ENCODE results near the gene CTSH.
"Not testable (repeated sequence)": the region's sequence is repeated elsewhere in the genome, so short reads cannot be mapped to it uniquely, and the experiment has no call there.

CTSH gene

DNA sequence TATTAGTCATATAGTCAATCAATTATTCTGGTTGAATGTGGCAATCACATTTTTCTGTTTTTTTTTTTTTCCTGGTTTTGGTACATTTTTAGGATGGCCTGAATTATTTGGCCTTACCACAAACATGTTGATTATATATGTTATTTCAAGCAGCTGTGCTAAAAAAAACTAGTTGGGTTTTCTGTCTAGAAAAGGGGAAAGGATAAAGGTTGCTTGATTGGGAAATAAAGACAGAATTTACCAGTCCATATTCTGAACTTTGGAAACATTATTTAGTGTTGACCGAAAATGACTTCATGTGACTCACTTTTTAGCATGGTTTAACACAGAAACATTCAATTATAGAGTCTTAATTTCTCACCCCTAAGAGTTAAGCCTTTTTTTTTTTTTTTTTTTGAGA, 64.0 kb downstream of the CTSH start:
- no peak for DNase-seq (ENCODE audit: low read depth)

DNA sequence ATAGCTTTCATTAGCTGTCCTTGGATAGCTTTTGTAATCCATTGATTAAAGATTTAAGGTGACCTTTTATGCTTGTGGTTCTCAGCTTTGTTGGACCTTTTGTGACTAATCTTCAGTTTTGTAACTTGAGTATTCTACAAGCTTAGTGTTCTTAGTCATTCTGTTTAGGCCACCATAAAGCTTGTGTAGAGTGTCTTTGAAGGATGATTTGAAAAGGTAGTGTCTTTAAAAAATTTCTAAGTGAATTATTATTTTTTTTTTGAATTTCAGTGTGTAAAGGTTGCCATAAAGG, 64.7 kb downstream of the CTSH start:
- DNase-seq (ENCODE audit: low read depth), result no peak

DNA sequence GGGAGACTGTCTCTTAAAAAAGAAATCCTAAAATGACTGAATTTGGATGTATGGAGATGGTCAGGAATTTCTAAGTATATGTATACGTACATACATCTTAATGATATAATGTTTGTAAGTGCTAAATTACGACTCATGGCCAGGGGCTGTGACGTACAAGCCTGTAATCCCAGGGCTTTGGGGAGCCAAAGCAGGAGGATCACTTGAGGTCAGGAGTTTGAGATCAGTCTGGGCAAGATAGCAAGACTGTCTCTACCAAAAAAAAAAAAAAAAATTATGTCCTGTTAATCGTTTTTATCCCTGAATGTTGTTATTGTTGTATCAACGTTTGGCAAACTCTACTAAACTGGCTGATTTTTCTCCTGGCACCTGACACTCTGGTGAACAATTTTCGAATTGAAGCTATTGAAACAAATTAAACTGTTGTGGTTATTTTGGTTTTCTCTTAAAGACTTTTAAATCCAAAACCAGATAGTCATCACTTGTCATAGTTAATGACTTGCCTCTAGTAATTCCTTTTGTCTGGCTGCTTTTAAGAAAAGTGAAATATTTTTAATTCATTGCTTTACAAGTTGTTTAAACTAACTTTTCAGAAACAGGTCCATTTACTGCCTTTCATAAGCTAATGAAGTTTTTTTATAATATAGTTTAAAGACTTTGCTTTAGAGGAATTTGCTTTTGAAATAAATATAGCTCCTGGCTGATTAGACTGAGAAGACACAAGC, 65.2 kb downstream of the CTSH start:
- no peak for DNase-seq (ENCODE audit: low read depth)

DNA sequence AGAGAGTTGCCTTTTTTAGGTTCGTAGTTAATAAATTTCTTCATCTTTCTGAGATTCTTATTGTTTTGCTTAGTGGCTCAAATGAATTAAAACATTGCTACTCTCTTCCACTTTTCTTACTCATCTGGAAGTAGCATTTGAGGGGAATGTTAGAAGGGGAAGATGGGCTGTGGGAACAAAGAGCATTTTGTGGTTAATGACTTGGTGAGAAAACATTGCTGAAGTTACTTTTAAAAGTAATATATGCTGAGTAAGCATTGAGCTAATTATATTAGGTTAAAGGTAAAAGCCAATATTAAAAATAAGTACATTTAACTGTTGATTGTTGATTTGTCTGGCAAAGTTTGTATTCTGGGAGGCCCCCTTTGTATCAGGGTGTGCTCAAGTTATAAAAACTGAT, 66.5 kb downstream of the CTSH start:
- DNase-seq (ENCODE audit: low read depth), result no peak

DNA sequence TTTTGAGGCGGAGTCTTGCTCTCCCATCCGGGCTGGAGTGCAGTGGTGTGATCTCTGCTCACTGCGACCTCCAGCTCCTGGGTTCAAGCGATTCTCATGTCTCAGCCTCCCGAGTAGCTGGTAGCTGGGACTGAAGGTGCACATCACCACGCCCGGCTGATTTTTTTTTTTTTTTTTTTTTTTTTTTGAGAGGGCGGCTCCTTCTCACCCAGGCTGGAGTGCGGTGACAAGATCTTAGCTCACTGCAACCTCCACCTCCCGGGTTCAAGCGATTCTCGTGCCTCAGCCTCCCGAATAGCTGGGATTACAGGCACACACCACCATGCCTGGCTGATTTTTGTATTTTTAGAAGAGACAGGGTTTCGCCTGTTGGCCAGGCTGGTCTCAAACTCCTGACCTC, 67.9 kb downstream of the CTSH start:
- not testable (repeated sequence) for DNase-seq (ENCODE audit: low read depth)

DNA sequence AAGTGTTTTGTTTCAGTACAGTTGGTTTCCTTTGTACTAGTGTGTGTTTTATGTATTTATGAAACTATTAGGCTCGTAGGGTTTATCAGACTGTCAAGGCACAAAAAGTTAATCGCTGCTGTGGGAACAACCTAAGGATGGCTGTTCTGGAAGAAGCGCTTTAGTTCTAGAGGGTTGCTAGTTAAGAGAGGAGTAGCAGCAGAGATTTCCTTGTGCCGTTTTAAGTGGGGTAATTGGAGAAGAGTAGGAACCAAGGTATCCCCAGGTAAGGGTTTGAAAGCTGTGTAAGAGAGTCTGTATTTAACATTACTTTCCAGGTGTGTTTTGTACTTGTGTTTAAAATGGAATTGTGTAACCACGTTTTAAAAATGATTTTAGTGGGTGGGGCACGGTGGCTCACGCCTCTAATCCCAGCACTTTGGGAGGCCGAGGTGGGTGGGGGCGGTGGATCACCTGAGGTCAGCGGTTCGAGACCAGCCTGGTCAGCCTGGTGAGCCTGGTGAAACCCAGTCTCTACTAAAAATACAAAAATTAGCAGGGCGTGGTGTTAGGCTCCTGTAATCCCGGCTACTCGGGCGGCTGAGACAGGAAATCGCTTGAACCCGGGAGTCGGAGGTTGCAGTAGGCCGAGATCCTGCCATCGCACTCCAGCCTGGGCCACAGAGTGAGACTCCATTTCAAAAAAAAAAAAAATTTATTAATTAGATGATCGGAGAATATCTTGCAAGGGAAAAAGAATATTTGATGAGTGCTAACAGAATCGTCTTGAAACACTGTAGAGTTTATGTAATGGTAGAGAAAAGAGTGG, 69.5 kb downstream of the CTSH start:
- DNase-seq (ENCODE audit: low read depth), result no peak

DNA sequence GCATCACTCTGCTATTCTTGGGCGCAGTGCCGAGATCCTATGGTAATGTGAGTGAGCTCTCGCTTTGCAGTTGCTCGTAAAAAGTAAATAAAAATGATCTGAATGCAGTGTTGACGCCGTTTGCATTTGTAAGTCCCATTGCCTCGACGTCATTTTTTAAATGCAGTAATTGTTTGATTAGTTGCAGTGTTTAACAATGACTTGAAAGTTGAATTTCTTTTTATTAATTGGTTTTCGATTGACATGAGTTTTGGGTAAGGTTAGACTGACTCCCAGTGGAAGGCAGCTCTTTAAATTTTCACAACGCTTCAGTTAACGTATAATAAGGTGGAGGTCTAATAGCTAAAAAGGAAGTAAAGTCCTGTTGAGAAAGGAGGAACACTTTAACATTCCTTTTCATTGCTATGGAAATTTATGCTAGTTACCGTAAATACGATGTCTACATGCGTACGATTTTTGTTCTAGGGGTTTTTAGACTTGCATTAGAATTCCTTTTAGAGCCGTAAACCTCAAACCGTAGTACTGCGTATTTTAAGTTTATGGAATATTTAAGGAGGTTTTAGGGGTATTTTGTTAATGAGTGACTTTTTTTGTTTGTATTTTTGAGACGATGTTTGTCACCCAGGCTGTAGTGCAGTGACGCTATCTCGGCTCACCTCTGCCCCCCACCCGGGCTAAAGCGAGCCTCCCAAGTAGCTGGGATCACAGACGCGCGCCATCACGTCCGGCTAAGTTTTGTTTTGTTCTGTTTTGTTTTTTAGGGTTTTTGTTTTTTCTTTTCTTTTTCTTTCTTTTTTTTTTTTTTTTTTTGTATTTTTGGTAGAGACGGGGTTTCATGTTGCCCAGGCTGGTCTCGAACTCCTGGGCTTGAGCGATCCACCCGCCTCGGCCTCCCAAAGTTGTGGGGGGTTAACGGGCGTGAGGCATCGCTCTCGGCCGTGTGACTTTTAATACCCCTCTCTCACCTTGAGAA, 70.8 kb downstream of the CTSH start:
- no peak for DNase-seq (ENCODE audit: low read depth)

DNA sequence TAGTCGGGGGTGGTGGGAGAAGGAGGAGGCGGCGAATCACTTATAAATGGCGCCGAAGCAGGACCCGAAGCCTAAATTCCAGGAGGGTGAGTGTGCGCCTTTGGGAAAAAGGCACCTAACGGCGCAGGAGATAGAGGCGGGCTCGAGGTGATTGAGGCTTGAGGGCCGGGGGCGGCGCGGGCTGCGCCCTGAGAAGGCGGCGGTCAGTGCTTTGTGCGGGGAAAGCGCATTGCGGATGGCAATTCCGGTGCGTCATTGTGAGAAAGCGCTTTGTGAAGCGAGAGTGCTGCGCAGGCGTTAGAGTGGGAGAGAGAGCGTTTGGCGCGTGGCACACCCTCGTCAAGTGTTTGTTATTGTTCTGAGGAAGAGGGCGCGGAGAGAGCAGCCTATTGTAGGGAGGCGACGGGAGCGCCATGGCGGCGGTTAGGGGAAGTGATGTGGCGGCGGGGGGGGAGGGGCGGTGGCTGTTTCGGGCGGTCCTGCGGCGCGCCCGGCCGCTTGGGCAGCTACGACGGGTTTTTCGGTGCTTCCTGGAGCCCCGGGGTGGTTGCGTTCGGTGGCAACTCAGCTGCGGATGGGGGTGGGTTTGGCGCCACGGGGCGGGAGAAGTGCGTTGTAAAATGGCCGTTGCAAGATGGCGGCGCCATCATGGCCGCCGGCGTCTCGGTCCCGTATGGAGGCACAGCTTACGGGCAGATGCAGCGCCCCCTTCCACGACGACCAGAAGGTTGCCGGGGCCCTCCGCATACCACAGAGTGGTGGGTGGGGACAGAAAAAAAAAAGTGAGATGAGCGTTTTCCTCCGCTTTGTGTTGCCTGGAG, 71.7 kb downstream of the CTSH start:
- peak; percentile 85 for DNase-seq (ENCODE audit: low read depth)

DNA sequence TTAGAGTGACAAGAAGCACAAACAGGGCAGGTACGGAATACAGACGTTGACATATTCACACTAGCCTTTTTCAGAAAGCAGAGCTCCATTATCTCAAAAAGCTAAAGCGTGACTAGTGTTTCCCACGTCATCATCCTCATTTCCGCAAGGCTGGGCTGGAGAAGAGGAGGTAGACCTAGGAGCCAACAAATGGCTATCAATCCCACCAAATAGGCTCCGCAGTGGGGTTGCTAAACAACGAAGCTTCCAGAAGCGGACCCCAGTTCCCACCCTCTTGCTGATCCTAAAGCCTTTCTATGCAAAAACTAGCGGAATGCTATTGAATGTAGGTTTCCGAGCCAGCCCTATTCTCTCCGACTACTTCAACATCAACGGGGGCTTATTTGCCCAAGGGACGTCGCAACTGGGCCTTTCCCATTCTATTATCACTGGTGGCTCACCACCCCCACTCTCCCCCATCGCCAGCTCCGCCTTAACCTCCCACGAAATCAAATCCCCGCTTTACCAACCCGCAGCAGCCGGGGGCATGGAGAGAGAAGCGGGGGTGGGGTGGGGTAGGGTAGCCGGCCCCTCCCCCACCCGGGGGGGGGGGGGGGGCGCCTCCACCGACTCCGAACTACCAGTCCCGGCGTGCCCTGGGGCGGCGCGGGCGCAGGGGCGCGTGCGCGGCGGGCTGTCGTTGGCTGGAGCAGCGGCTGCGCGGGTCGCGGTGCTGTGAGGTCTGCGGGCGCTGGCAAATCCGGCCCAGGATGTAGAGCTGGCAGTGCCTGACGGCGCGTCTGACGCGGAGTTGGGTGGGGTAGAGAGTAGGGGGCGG, 72.5 kb downstream of the CTSH start, which contains the start of gene MORF4L1:
Gene MORF4L1, plus strand, starts transcription at position 736 of the 817 bp plus-strand sequence. CDS start 128 bp downstream, outside the sequence.
- DNase-seq (ENCODE audit: low read depth), result peak; percentile 93

DNA sequence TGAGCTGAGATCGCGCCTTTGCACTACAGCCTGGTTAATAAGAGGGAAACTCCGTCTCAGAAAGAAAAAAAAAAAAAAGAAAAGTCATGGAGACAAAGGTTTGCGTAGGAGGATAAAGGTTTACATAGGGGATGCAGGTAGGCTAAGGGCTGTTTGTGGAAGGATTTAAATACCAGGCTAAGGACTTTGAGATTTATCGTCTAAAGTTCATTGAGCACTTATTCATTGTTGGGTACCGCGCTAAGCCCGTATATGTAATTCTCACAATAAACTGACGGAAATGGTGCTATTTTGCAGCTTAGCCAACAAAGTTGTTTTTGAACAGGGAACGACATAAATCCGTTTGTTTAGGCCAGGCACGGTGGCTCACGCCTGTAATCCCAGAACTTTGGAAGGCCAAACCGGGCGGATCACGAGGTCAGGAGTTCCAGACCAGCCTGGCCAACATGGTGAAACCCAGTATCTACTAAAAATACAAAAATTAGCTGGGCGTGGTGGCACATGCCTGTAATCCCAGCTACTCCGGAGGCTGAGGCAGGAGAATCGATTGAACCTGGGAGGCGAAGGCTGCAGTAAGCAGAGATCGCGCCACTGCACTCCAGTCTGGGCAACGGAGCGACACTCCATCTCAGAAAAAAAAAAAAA, 73.2 kb downstream of the CTSH start:
- DNase-seq (ENCODE audit: low read depth), result not testable (repeated sequence)
